Peyer's patch (tissue), 4 donors: Measurements from ENCODE around the gene IDH3G.

Experiments used
- CTCF ChIP-seq, 6 experiments: fragments of 450-650 bp in 4 of 6; fragments of 200-600 bp in 2 of 6; sonication (generic) in 1 of 6; IDR thresholded peaks; one replicate each; pipeline ENCODE4 v1.5.1; 2017 to 2019; ENCODE audit warnings: antibody characterized with exemption in 6 of 6, mild to moderate bottlenecking in 3 of 6, moderate library complexity in 1 of 6
- POLR2A ChIP-seq, 2 donors: fragments of 450-650 bp; IDR thresholded peaks; one replicate each; pipeline ENCODE4 v1.5.1; 2017; ENCODE audit warnings: antibody characterized with exemption in 2 of 2, mild to moderate bottlenecking in 2 of 2, moderate library complexity in 2 of 2

- TF ChIP-seq POLR2A (IDR thresholded peaks at IDR 0.05) (no peak), CTCF (IDR thresholded peaks at IDR 0.05) (no peak)
Observed at GRCh38 chrX:153820601-153821000, 26.4 kb upstream of the IDH3G start.
